IMR-90 (cell line): ENCODE data around the gene C6.

Source experiments
- BHLHE40 ChIP-seq: fragments of 150-350 bp; IDR thresholded peaks from 2 replicates; pipeline ENCODE4 v1.6.1; 2016; ENCODE audit warnings: mild to moderate bottlenecking, low read depth, low read length
- CEBPB ChIP-seq: IDR thresholded peaks from 2 replicates; pipeline ENCODE4 v1.6.1; 2012; ENCODE audit warnings: low read depth, low read length, improper control_type of control experiment
- CHD1 ChIP-seq: IDR thresholded peaks from 2 replicates; pipeline ENCODE4 v1.6.1; 2012; ENCODE audit warnings: low read depth, low read length, improper control_type of control experiment
- CTCF ChIP-seq: conservative IDR thresholded peaks from 2 replicates; pipeline ENCODE4 v1.5.1; 2012; ENCODE audit warnings: mild to moderate bottlenecking, low read depth, low read length, improper control_type of control experiment
- ELK1 ChIP-seq: fragments of 150-350 bp; IDR thresholded peaks from 2 replicates; pipeline ENCODE4 v1.6.1; 2016; ENCODE audit warnings: low read depth, mild to moderate bottlenecking, low read length, moderate library complexity, borderline replicate concordance
- FOS ChIP-seq: fragments of 150-350 bp; IDR thresholded peaks from 2 replicates; pipeline ENCODE4 v1.6.1; 2016; ENCODE audit warnings: low read depth, low read length
- MAZ ChIP-seq: IDR thresholded peaks from 2 replicates; pipeline ENCODE4 v1.6.1; 2012; ENCODE audit warnings: low read depth, mild to moderate bottlenecking, low read length, improper control_type of control experiment, moderate library complexity, borderline replicate concordance
- MXI1 ChIP-seq: IDR thresholded peaks from 2 replicates; pipeline ENCODE4 v1.6.1; 2012; ENCODE audit warnings: low read depth, mild to moderate bottlenecking, low read length, moderate library complexity, borderline replicate concordance
- NFE2L2 ChIP-seq: fragments of 150-350 bp; IDR thresholded peaks from 2 replicates; pipeline ENCODE4 v1.6.1; 2016; ENCODE audit warnings: low read depth, mild to moderate bottlenecking, low read length
- POLR2A ChIP-seq: IDR thresholded peaks from 2 replicates; pipeline ENCODE4 v1.6.1; 2012; ENCODE audit warnings: mild to moderate bottlenecking, low read depth, low read length
- RAD21 ChIP-seq: IDR thresholded peaks from 2 replicates; pipeline ENCODE4 v1.6.1; 2012; ENCODE audit warnings: low read length, improper control_type of control experiment
- RFX5 ChIP-seq: IDR thresholded peaks from 2 replicates; pipeline ENCODE4 v1.8.0; 2012; ENCODE audit warnings: low read depth, mild to moderate bottlenecking, low read length, moderate library complexity
- SMC3 ChIP-seq: fragments of 150-350 bp; IDR thresholded peaks from 2 replicates; pipeline ENCODE4 v1.6.1; 2016; ENCODE audit warnings: low read depth, mild to moderate bottlenecking, antibody characterized with exemption, low read length, moderate library complexity
- USF2 ChIP-seq: fragments of 150-350 bp; IDR thresholded peaks from 2 replicates; pipeline ENCODE4 v1.6.1; 2017; ENCODE audit warnings: mild to moderate bottlenecking, antibody characterized with exemption, low read length, low read depth

- TF ChIP-seq CHD1 = no peak
- no peak for TF ChIP-seq CTCF
- no peak for TF ChIP-seq USF2
- TF ChIP-seq NFE2L2 = no peak
- TF ChIP-seq BHLHE40 = no peak
- TF ChIP-seq SMC3 = no peak
- TF ChIP-seq POLR2A = no peak
- peak; percentile 94 for TF ChIP-seq CEBPB
- no peak for TF ChIP-seq MAZ
- no peak for TF ChIP-seq MXI1
- no peak for TF ChIP-seq RAD21
- no peak for TF ChIP-seq FOS
- no peak for TF ChIP-seq RFX5
- TF ChIP-seq ELK1 = no peak
Observed at GRCh38 chr5:41156739-41157138, 56.6 kb downstream of the C6 start.
